HG03460 (cell line): ENCODE measurements around the gene P4HA3.

Source experiments
- ATAC-seq: cut with Tn5 transposase; IDR thresholded peaks from one replicate; pipeline ENCODE4 v1.9.1; 2021; ENCODE audit not compliant: unreplicated experiment

Gene P4HA3

DNA sequence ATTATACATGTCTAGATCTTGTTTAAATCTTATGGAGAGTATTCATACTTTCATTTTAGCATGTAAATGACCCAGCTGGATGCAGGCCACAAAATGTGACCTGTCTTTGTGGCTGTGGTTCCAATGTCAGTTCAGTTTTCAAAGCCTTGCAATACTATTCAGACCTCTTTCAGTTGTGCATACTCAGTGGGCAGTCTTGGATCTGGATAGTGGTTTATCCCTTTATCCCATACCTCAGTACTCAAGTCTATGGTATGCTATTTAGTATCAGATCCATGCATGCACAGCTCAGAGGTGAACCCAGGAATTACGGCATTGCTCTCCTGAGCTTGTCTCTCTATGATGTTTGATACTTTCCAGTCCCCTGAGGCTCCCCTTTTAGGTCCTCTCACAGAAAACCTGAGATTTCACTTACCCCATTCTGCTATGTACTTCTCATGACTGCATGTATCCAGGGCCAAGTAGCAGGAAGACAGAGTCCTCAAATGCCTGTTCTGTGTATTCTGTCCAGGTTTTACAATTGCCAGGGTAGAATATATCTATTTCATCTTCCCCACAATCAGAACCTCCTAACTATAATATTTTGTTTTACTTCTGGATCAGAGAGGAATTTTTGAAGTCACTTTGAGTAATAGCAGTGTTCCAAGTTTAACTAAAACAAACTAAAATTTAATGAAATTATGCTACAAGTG lies 6.9 kb upstream of the P4HA3 start:
- no peak for ATAC-seq

GRCh38 chr11:74316772-74317505 lies 5.5 kb upstream of the P4HA3 start:
- no peak for ATAC-seq

DNA sequence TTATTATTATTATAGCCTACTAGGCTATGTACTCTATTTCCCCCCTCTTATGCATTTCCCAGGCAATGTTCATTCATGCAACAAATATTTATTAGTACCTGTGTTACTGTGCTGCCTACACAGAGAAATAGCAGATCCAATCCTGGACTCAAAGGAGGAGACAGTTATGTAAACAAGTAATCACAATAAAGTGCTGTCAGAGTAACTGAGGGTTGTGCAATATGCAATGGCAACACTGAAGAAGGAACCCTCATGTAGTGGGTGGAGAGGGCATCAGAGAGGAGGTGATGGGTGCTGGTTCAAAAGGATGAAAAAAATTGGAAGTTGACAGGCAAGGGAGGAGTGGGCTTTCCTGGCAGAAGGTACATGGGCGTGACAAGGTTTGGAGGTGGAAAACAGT lies 886 bp upstream of the P4HA3 start:
- no peak for ATAC-seq

- no peak for ATAC-seq
These were observed 583 bp downstream of the P4HA3 start for GRCh38 chr11:74310857-74311256.

DNA sequence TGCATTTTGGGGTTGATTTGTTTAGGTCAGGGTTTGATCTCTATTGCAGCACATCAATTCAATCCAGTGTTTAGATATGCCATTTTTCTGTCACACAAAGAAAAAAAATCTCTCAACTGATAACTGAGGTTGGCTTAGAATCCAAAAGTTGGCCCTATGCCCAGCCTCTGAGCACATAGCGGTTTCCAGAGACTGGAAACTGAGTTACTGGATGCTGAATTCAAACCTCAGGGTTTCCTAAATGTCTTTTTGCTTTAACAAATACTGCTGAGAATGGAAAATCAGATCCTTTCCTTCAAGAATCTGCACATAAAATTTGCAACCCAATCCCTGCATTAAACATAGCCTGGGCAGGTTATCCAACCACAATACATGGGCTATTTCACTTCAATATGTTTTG lies 4.0 kb downstream of the P4HA3 start:
- no peak for ATAC-seq

DNA sequence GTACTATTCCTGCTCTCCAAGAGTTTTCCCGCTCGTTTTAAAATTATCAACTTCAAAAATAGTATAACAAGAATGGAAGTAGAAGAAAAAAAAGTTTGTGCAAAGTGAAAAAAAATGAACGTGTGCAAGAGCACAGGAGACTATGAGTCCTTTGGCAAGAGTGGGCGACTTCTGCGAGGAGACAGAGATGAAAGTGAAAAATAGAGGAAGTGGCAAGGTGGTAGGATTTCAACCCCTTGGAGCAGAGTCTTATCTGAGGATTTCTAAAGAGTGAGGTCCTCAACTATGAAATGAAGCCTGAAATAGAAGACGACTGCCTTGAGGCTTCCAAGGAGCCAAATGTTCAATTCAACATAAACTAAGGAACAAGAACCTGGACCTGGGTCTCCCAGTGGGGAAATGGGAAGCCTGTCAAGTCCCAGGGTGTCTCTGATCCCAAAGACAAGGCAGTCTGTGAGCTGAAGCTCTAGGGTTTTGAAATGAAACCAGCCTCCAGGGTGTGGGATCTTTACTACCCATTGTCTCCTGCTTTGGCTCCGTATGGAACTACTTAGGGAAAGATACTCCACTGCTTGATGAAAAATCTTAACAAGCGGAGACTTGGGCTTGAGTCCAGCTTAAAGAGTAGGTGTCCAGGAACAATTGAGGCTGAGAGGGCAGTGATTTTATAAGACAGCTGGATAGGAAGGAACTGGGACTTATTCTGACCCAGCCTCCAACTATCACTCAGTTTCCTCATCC lies 4.8 kb downstream of the P4HA3 start:
- no peak for ATAC-seq

- ATAC-seq, result no peak
These were observed 12.4 kb downstream of the P4HA3 start for GRCh38 chr11:74299015-74299414.

- ATAC-seq, result no peak
These were observed 14.0 kb downstream of the P4HA3 start for GRCh38 chr11:74297484-74297883.

GRCh38 chr11:74288911-74289310 lies 22.5 kb downstream of the P4HA3 start:
- ATAC-seq, result no peak

DNA sequence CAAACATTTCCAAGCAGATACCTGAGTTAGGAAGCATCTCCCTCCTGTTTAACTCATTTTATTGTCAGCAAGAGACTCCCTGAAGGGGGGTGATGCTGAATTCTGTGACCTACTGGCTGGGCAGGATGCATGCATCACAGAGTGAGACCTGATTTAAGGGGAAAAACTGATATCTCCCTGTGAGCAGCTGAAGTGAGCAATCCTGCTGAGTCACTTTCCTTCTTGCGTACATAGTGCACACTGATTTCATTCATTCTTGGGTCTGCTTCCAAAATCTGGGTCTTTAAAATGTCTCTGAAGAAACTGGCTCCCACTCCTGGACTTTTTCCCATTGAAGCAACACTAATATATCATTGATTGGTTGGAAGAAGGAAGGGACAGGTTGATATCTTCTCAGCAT lies 23.3 kb downstream of the P4HA3 start:
- no peak for ATAC-seq

DNA sequence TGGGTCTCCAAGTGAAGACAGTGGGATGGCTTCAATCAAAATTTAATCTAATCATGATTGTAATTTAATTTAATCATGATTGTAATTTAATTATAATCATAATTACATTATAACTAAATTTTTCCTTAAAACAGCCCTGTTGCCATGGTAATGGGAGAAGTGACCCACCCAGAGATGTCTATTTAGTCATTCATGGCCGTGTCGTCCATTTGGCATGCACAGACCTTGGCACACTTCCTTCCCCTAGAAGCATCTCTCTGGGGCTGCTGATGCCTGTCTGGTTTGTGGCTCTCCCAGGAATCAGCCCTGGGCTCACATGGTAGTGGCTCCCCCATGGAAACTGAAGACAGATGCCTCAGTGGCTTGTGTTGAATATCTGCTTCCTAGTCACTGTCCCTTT lies 27.0 kb downstream of the P4HA3 start:
- no peak for ATAC-seq

DNA sequence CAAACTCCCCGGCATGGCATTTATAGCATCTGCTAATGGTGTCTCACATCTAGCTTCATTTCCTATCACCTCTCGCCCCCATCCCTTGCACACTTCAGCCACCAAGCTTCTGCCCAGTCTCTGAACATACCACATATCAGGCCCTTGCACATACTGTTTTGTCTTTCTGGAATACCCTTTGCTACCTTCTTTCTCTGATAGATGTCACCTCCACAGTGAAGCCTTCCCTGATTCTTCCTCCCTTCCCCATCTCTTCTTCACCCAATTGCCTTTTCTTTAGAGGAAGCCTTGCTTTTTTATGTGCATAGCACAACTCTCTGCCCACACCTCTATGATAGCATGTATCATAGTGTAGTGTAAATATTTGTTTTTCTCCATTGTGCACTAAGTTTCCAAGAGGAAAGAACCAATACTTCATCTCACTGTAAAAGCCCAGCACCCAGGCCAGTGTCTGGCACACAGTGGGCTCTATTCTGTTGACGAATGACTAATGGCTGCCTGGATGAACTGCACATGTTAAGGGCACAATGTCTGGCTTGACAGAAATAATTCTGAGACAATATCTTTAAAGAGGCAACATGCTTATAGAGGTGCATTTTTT lies 27.8 kb downstream of the P4HA3 start:
- no peak for ATAC-seq

DNA sequence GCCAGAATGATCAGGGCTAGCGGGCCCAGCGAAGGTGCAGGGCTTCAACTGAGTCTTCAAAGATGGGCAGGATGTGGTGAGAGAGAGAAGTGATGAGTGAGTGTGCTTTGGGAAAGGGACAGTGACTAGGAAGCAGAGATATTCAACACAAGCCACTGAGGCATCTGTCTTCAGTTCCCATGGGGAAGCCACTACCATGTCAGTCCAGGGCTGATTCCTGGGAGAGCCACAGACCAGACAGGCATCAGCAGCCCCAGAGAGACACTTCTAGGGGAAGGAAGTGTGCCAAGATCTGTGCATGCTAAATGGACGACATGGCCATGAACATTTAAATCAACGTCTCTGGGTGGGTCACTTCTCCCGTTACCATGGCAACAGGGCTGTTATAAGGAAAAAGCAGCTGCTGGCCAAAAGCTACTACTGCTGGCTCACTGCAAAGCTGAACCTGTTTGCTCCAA lies 28.5 kb downstream of the P4HA3 start:
- no peak for ATAC-seq

GRCh38 chr11:74282421-74282820 lies 29.0 kb downstream of the P4HA3 start:
- no peak for ATAC-seq

GRCh38 chr11:74280494-74280893 lies 30.9 kb downstream of the P4HA3 start:
- no peak for ATAC-seq

GRCh38 chr11:74279256-74279655 lies 32.2 kb downstream of the P4HA3 start:
- ATAC-seq, result no peak

GRCh38 chr11:74278721-74279161 lies 32.7 kb downstream of the P4HA3 start:
- ATAC-seq, result no peak

- no peak for ATAC-seq
These were observed 33.3 kb downstream of the P4HA3 start for GRCh38 chr11:74278103-74278502.

GRCh38 chr11:74276581-74276980 lies 34.9 kb downstream of the P4HA3 start:
- ATAC-seq, result no peak

DNA sequence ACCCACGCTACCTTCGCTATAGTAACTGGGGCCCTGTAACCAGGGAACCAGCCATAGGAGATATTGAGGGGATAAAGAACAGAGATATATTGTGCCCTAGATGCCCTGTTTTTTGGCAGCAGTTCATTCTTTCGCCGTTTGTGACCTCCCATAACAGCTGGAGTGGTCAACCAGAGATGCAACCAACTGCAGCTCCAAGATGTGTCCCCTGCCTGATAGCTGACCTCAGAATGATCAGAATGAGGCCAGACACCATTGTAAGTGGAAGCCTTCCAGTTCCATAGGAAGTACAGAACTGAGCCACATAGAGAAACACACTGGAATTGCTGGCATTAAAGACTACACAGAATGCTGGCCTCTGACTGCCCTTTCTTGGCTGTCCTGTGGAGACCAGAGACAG lies 39.2 kb downstream of the P4HA3 start:
- no peak for ATAC-seq

GRCh38 chr11:74269161-74269811 lies 42.2 kb downstream of the P4HA3 start:
- no peak for ATAC-seq
